Prostate gland (tissue), 2 donors: Measurements from ENCODE around the gene PRKAR2A.

ENCODE experiments used
- POLR2A ChIP-seq: fragments of 450-650 bp; IDR thresholded peaks from one replicate; pipeline ENCODE4 v1.6.1; 2016; ENCODE audit warnings: antibody characterized with exemption, mild to moderate bottlenecking
- TF ChIP-seq, protein P1 (sequence below), 4 experiments: fragments of 200-600 bp in 2 of 4; fragments of 450-650 bp in 2 of 4; sonication (generic) in 2 of 4; IDR thresholded peaks; 1 replicate in 3 of 4; 2 replicates in 1 of 4; pipeline ENCODE4 v1.5.1; 2016 to 2019; ENCODE audit warnings: antibody characterized with exemption in 4 of 4, mild to moderate bottlenecking in 2 of 4, moderate library complexity in 2 of 4

DNA sequence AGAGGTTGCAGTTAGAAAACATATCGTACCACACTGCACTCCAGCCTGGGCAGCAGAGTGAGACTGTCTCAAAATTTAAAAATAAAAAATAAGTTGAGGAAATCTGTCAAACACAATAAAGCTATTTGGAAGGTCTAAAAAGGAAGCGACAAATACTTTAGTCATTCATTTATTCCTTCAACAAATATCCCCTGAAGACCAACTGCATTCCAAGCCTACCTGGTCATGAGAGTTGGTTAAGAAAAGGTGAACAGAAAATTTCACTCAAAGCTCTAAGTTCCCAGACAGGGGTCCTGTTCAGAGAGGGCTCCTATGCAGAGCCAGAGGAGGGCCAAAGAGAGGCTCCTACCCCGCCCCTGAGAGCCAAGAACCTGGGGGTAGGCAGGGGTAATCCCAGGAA lies 15.4 kb upstream of the PRKAR2A start:
- TF ChIP-seq POLR2A: no peak
- TF ChIP-seq, protein P1, sequence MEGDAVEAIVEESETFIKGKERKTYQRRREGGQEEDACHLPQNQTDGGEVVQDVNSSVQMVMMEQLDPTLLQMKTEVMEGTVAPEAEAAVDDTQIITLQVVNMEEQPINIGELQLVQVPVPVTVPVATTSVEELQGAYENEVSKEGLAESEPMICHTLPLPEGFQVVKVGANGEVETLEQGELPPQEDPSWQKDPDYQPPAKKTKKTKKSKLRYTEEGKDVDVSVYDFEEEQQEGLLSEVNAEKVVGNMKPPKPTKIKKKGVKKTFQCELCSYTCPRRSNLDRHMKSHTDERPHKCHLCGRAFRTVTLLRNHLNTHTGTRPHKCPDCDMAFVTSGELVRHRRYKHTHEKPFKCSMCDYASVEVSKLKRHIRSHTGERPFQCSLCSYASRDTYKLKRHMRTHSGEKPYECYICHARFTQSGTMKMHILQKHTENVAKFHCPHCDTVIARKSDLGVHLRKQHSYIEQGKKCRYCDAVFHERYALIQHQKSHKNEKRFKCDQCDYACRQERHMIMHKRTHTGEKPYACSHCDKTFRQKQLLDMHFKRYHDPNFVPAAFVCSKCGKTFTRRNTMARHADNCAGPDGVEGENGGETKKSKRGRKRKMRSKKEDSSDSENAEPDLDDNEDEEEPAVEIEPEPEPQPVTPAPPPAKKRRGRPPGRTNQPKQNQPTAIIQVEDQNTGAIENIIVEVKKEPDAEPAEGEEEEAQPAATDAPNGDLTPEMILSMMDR (IDR thresholded peaks at IDR 0.05): no peak
